Measurements from ENCODE around the gene RGS14.

RGS14 gene

DNA sequence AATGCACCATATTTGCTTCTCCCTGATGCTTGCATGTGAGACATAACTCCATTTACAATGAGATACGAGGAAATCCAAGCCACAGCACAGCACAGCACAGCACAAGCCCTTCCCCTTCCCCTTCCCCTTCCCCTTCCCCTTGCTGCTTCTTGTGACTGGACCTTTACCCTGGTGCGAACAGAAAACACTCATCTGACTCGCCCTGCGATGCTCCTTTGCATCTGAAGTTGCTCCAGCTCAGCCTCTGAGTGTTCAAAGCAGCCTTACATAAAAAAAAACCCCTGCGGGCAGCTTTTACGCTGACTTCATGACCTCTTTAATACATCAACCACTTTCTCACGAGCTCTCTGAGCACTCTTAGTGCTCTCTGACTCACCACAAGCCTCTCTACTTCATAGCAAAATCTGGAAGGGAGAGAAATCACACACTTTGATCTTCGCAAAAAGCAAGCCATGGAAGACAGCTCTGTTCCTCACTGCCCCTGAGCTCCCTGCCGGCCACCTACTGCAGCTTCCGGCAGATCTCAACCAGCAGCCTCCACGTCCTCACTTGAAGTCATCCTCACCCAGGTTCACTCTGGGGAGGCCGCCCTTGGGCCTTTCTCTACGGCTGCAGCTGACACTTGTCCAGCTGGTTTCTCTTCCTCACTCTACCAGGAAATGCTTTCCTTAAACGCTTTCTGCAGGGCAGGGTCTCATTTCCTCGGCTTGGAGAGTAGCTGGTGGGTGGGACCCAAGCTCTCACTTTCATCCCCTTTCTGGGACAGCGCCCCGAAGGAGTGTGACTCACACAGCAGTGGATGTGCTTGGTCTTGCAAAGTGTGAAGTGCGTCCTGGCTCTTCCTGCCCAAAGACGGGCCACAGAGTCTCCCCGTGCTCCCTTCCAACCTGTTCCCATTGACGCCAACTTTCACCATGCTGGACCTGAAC, 31.8 kb downstream of the RGS14 start:
- Histone ChIP-seq H3K9me2 (replicated peaks; ENCODE audit: low read depth, low read length) (no peaks in the 10 kb centered on the region), H3K36me3 (ENCODE audit: insufficient read depth, low read length) (no peaks in the 10 kb centered on the region), H3K27me3 (ENCODE audit: insufficient read depth, low read length, poor library complexity, severe bottlenecking) (no peaks in the 10 kb centered on the region), H3K4me1 (ENCODE audit: insufficient read depth, low read length, poor library complexity, severe bottlenecking) (peaks cover 19% of the 10 kb centered on the region), H3K4me3 (ENCODE audit: low read length, poor library complexity, severe bottlenecking) (no peak overlapping the region), H2AFZ (ENCODE audit: low read length) (no peak overlapping the region), H3K9ac (ENCODE audit: low read depth, low read length, poor library complexity, severe bottlenecking) (peak overlapping the region; percentile 26), H3K79me2 (ENCODE audit: insufficient read depth, low read length) (no peaks in the 10 kb centered on the region), H3K9me3 (ENCODE audit: insufficient read depth, low read depth, low read length) (no peaks in the 10 kb centered on the region), H3K4me2 (ENCODE audit: low read depth, low read length, poor library complexity, severe bottlenecking) (no peak overlapping the region), H4K20me1 (ENCODE audit: insufficient read depth, low read length, poor library complexity, severe bottlenecking) (no peaks in the 10 kb centered on the region), H3F3A (ENCODE audit: low read depth) (no peaks in the 10 kb centered on the region)
- TF ChIP-seq, protein P1, sequence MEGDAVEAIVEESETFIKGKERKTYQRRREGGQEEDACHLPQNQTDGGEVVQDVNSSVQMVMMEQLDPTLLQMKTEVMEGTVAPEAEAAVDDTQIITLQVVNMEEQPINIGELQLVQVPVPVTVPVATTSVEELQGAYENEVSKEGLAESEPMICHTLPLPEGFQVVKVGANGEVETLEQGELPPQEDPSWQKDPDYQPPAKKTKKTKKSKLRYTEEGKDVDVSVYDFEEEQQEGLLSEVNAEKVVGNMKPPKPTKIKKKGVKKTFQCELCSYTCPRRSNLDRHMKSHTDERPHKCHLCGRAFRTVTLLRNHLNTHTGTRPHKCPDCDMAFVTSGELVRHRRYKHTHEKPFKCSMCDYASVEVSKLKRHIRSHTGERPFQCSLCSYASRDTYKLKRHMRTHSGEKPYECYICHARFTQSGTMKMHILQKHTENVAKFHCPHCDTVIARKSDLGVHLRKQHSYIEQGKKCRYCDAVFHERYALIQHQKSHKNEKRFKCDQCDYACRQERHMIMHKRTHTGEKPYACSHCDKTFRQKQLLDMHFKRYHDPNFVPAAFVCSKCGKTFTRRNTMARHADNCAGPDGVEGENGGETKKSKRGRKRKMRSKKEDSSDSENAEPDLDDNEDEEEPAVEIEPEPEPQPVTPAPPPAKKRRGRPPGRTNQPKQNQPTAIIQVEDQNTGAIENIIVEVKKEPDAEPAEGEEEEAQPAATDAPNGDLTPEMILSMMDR (conservative IDR thresholded peaks at IDR 0.05; ENCODE audit: low read length), result no peak
- no peak for TF ChIP-seq EZH2phosphoT487 (IDR thresholded peaks at IDR 0.05; ENCODE audit: borderline replicate concordance)

DNA sequence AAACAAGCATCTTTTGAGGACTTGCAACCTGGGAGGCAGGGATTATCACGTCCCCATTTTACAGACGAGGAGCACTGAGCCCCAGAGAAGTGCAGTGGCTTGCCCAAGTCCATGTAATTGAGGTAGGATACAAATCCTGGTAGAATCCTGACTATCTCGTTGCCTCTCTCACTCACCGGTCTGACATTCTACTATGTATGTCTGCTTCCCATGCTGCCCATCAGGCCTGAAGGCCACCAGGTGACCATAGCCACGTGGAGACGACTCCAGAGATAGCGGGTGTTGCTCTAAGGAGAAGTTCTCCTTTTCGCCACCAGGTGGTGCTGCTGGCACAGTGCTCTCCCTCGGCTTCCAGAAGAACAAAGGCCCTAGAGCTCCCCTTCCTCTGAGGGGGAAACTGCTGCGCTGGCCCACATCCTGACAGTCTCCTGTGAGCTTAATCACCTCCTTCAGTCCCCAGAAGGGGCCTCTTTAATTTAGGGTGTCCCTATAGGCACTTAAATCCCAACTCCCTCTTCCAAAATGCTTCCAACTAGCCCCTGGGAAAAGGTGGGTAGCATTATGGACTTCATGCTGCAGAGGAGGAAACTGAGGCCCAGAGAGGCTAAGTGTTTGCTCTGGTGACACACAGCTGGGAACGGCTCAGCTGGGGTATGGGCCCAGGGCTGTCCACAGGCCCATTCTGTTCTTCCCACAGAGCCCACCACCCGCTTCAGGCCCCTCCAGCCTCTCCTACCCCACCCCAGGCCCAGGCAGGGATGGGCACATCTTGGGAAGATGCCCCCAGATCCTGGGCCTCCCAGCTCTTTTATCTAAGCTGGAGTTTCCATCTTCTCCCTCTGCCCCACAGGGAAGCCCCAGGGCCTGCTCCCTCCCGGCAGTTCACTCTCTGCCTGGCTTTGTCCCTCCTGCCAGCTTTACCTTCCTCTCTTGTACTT, 32.9 kb downstream of the RGS14 start:
- Histone ChIP-seq H3K9ac (ENCODE audit: low read depth, low read length, poor library complexity, severe bottlenecking) (peak overlapping the region; percentile 41), H3K36me3 (ENCODE audit: insufficient read depth, low read length) (no peaks in the 10 kb centered on the region), H3K4me3 (ENCODE audit: low read length, poor library complexity, severe bottlenecking) (no peak overlapping the region), H3K4me2 (ENCODE audit: low read depth, low read length, poor library complexity, severe bottlenecking) (peak overlapping the region; percentile 42), H2AFZ (ENCODE audit: low read length) (no peak overlapping the region), H3F3A (ENCODE audit: low read depth) (no peaks in the 10 kb centered on the region), H3K9me3 (ENCODE audit: insufficient read depth, low read depth, low read length) (no peaks in the 10 kb centered on the region), H3K27me3 (ENCODE audit: insufficient read depth, low read length, poor library complexity, severe bottlenecking) (no peaks in the 10 kb centered on the region), H3K9me2 (replicated peaks; ENCODE audit: low read depth, low read length) (no peaks in the 10 kb centered on the region), H3K4me1 (ENCODE audit: insufficient read depth, low read length, poor library complexity, severe bottlenecking) (peaks cover 19% of the 10 kb centered on the region), H3K79me2 (ENCODE audit: insufficient read depth, low read length) (no peaks in the 10 kb centered on the region), H4K20me1 (ENCODE audit: insufficient read depth, low read length, poor library complexity, severe bottlenecking) (no peaks in the 10 kb centered on the region)
- TF ChIP-seq, protein P1 (conservative IDR thresholded peaks at IDR 0.05; ENCODE audit: low read length), result peak; percentile 65
- no peak for TF ChIP-seq EZH2phosphoT487 (IDR thresholded peaks at IDR 0.05; ENCODE audit: borderline replicate concordance)

DNA sequence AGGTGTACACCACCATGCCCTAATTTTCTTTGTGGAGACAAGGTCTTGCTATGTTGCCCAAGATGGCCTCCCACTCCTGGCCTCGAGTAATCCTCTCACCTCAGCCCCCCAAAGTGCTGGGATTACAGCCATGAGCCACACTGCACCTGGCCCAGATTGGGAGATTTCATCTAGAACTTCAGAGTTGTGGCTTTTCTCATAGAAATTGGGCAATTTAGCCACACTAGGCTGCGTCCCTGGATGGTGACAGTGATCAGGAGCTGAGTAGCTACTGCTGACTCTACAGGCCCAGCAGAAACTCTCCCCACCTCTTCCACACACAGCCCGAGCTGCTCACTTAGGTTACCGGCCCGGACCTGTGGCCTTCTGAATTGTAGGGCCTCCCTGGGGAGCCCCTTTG, 35.0 kb downstream of the RGS14 start:
- H3F3A ChIP-seq (ENCODE audit: low read depth), result no peaks in the 10 kb centered on the region
- H4K20me1 ChIP-seq (ENCODE audit: insufficient read depth, low read length, poor library complexity, severe bottlenecking), result no peaks in the 10 kb centered on the region
- peaks cover 19% of the 10 kb centered on the region for H3K4me1 ChIP-seq (ENCODE audit: insufficient read depth, low read length, poor library complexity, severe bottlenecking)
- H3K9me2 ChIP-seq (replicated peaks; ENCODE audit: low read depth, low read length), result no peaks in the 10 kb centered on the region
- TF ChIP-seq, protein P1 (conservative IDR thresholded peaks at IDR 0.05; ENCODE audit: low read length), result no peak
- no peak overlapping the region for H3K4me2 ChIP-seq (ENCODE audit: low read depth, low read length, poor library complexity, severe bottlenecking)
- H2AFZ ChIP-seq (ENCODE audit: low read length), result no peak overlapping the region
- no peaks in the 10 kb centered on the region for H3K27me3 ChIP-seq (ENCODE audit: insufficient read depth, low read length, poor library complexity, severe bottlenecking)
- H3K36me3 ChIP-seq (ENCODE audit: insufficient read depth, low read length), result no peaks in the 10 kb centered on the region
- no peak overlapping the region for H3K4me3 ChIP-seq (ENCODE audit: low read length, poor library complexity, severe bottlenecking)
- H3K9ac ChIP-seq (ENCODE audit: low read depth, low read length, poor library complexity, severe bottlenecking), result no peak overlapping the region
- no peaks in the 10 kb centered on the region for H3K9me3 ChIP-seq (ENCODE audit: insufficient read depth, low read depth, low read length)
- no peaks in the 10 kb centered on the region for H3K79me2 ChIP-seq (ENCODE audit: insufficient read depth, low read length)
